ENCODE data around the gene GID8.
"Not testable (repeated sequence)": the region's sequence is repeated elsewhere in the genome, so short reads cannot be mapped to it uniquely, and the experiment has no call there.

The GID8 gene

DNA sequence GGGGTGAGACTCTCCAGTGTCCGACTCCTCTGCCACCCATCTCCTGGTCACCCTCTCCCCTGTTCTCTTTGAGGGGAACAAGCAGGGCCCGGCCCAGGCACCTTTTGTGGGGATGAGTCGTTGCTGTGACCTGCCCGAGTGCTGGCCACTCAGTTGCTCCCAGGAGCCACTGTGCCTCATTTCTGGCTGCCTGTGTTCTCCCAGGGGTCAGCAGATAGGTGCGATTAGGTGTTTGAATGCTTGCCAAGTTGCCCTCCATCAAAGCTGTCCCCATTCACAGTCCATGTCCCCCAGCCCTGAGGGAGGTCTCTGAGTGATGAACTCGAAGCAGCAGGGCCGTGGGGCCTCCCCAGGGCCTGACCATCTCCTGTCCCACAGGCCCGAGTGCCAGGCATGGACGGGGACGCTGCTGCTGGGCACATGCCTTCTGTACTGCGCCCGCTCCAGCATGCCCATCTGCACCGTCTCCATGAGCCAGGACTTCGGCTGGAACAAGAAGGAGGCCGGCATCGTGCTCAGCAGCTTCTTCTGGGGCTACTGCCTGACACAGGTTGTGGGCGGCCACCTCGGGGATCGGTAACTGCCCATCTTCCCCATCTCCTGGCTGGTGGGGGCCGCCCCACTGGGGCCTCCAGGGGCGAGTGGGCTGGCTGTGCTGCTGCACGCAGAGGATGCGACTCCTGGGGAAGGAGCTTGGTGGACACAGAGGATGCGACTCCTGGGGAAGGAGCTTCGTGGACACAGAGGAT is 18.6 kb downstream of the GID8 start:
- in situ Hi-C loops (cut with HindIII; ENCODE audit: low sequenced_read_pairs): no loop called here

DNA sequence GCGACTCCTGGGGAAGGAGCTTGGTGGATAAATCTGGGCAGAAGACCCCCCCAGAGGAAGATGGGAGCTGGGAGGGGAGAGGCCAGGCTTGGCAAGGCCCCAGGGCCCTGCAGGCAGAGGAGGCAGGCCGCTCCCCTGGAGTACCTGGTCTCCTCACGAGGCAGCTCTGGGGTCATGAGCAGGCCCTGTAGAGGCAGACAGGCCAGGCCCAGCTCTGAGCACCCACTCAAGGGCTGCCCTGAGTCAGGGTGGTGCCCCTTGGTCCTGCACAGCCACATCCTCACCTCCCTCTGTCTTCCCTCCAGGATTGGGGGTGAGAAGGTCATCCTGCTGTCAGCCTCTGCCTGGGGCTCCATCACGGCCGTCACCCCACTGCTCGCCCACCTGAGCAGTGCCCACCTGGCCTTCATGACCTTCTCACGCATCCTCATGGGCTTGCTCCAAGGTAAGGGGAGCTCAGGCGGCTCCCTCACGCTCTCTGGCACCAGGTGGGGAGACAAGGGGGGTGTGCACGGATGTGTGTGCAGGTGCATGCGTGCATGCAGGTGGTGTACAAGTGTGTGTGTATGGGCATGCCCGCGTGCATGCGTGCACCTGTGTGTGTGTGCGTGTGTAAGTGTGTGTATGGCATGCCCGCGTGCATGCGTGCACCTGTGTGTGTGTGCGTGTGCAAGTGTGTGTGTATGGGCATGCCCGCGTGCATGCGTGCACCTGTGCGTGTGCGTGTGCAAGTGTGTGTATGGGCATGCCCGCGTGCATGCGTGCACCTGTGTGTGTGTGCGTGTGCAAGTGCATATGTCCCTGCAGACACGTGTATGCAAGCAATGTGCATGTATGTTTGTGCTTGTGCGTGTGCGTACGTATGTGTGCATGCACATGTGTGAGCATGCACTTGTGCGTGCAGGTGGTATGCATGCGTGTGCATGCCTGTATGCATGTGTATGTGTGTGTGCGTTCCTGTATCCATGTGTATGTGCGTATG is 19.5 kb downstream of the GID8 start:
- in situ Hi-C loops (cut with HindIII; ENCODE audit: low sequenced_read_pairs): no loop called here

- in situ Hi-C loops (cut with HindIII; ENCODE audit: low sequenced_read_pairs): no loop called here
These were observed 20.6 kb downstream of the GID8 start for GRCh38 chr20:62958388-62959100.

DNA sequence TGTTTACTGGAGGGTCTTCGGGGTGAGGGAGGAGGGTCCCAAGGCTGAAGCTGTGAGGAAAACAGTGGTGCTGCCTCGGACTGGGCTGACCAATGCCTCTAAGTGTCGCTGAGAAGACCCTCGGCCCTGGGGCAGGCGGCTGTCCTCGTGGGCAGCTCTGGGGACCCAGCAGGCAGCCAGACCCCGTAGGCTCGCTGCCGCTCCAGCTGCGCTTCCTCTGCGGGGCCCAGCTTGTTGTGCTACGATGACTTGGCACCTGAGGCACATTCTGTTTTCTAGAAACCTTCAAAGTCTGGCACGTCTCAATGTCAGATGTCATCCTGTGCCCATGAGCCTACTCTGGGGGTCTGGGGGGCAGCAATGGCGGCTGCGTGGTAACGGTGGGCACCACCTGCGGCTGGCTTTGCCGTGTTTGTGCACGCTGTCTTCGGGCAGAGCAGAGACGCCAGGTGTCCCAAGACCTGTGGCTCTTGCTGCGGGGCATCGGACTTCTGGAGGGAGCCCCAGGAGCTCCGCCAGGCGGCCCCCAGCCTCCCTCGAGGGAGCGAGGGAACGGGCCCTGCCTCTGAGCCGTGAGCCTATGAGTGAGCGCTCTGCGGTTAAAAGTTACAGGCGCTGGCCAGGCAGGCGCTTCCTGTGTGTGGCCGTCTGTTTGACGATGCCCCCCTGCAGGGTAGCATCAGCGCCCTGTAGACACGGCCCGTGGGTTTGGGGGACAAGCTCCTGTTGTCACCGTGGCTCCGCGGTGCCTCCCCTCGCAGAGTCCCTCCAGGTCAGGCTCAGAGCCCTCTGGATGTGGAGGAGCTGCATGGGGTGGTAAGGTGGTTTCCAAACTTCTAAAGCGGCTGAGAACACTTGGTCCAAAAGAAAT is 21.4 kb downstream of the GID8 start:
- in situ Hi-C loops (cut with HindIII; ENCODE audit: low sequenced_read_pairs): no loop called here

DNA sequence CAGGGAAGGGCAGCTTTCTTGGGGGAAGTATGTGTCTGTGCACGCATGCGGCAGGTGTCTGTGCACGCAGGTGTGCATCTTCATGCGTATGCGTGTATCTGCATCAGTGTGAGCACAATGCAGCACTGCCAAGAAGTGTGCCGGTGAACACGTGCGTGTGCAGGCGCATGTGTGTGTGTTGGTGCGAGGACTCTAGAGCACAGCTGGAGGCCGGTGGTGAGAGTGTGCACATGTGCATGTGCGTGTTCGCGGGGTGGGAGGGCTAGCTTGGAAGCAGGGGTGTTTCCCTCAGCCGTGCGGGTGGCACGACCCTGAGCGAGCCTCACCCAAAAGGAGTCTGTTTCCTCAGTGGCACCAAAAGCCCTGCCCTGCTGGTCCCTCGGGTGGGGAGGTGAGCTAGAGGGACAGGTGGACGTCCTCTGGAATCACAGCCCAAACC is 22.1 kb downstream of the GID8 start:
- in situ Hi-C loops (cut with HindIII; ENCODE audit: low sequenced_read_pairs): no loop called here

DNA sequence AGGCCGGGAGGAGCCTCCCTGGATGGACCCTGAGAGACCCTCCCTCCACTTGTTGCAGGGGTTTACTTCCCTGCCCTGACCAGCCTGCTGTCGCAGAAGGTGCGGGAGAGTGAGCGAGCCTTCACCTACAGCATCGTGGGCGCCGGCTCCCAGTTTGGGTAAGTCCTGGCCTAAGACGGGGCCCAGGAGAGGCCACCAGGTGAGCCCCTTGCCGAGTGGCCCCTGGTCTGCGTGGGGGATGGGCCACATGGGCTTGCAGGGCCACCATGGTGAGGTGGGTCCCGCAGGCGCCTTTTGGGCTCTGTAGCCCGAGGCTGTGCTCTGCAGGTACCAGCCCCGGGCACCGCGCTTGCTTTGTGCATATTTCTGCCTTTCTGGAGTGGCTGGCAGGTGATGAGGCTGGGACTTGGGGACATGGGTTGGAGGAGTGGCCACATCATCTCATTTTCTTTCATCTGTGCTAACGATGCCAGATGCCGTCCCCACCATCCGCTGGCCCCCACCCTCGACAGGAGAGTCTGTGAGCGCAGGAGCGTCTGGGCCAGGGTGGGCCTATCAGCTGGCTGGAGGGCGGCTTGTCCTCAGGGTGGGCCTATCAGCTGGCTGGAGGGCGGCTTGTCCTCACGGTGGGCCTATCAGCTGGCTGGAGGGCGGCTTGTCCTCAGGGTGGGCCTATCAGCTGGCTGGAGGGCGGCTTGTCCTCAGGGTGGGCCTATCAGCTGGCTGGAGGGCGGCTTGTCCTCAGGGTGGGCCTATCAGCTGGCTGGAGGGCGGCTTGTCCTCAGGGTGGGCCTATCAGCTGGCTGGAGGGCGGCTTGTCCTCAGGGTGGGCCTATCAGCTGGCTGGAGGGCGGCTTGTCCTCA is 22.7 kb downstream of the GID8 start:
- in situ Hi-C loops (cut with HindIII; ENCODE audit: low sequenced_read_pairs): not testable (repeated sequence)

- in situ Hi-C loops (cut with HindIII; ENCODE audit: low sequenced_read_pairs): no loop called here
These were observed 23.4 kb downstream of the GID8 start for GRCh38 chr20:62961310-62961783.

GRCh38 chr20:62961799-62962198 is 23.9 kb downstream of the GID8 start:
- in situ Hi-C loops (cut with HindIII; ENCODE audit: low sequenced_read_pairs): no loop called here

GRCh38 chr20:62962221-62962879 is 24.4 kb downstream of the GID8 start:
- in situ Hi-C loops (cut with HindIII; ENCODE audit: low sequenced_read_pairs): no loop called here

GRCh38 chr20:62962891-62963613 is 25.1 kb downstream of the GID8 start:
- in situ Hi-C loops (cut with HindIII; ENCODE audit: low sequenced_read_pairs): no loop called here

DNA sequence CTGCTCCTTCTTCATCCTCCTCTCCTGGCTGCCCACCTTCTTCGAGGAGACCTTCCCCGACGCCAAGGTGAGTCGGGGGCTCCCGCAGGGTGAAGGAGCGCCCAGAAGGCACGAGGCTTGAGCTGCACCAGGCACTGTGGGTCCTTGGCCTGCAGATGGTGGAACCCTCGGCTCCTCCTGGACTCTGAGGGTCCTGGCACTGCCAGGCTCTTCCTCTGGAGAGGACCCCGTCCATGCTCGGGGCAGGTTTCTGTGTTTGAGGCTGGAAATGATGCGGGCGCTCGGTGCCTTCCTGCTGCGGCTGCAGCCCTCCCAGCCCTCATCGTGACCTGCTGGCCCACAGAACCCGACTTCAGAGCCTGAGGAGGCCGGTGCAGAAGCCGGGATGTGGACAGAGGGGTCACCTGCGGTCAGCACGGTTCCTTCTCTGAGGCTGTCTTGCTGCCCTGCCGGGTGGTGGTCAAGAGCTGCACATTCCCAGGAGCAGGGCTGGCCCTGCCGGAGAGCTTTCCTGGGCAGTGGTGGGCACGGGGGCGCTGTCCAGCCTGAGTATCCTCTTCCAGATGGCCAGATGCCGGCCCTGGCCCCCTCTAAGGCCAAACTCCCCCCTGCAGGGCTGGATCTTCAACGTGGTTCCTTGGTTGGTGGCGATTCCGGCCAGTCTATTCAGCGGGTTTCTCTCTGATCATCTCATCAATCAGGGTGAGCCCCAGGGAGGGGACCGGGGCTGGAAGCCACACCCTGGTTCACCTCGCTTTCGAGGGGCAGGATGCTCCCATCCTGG is 25.9 kb downstream of the GID8 start:
- in situ Hi-C loops (cut with HindIII; ENCODE audit: low sequenced_read_pairs): no loop called here

GRCh38 chr20:62964700-62965099 is 26.8 kb downstream of the GID8 start:
- in situ Hi-C loops (cut with HindIII; ENCODE audit: low sequenced_read_pairs): no loop called here

- in situ Hi-C loops (cut with HindIII; ENCODE audit: low sequenced_read_pairs): no loop called here
These were observed 27.4 kb downstream of the GID8 start for GRCh38 chr20:62965363-62965771.

- in situ Hi-C loops (cut with HindIII; ENCODE audit: low sequenced_read_pairs): no loop called here
These were observed 28.5 kb downstream of the GID8 start for GRCh38 chr20:62966212-62967148.

- in situ Hi-C loops (cut with HindIII; ENCODE audit: low sequenced_read_pairs): no loop called here
These were observed 29.2 kb downstream of the GID8 start for GRCh38 chr20:62967149-62967501.

GRCh38 chr20:62967628-62968351 is 29.8 kb downstream of the GID8 start:
- in situ Hi-C loops (cut with HindIII; ENCODE audit: low sequenced_read_pairs): no loop called here

Measured in DLD1 (cell line).